Stimulated activated CD8-positive, alpha-beta memory T cell treated with anti-CD3 and anti-CD28 coated beads, Interleukin-4, amount 100 ng/mL, for 4 hours (primary cell): ENCODE measurements around the gene DNAJB6.

Experiments used
- DNase-seq, 2 donors: peaks; one replicate each; pipeline ENCODE4 v3.0.0-alpha.2; 2020; ENCODE audit warnings: low read depth in 2 of 2, low spot score in 1 of 2

Gene DNAJB6

DNA sequence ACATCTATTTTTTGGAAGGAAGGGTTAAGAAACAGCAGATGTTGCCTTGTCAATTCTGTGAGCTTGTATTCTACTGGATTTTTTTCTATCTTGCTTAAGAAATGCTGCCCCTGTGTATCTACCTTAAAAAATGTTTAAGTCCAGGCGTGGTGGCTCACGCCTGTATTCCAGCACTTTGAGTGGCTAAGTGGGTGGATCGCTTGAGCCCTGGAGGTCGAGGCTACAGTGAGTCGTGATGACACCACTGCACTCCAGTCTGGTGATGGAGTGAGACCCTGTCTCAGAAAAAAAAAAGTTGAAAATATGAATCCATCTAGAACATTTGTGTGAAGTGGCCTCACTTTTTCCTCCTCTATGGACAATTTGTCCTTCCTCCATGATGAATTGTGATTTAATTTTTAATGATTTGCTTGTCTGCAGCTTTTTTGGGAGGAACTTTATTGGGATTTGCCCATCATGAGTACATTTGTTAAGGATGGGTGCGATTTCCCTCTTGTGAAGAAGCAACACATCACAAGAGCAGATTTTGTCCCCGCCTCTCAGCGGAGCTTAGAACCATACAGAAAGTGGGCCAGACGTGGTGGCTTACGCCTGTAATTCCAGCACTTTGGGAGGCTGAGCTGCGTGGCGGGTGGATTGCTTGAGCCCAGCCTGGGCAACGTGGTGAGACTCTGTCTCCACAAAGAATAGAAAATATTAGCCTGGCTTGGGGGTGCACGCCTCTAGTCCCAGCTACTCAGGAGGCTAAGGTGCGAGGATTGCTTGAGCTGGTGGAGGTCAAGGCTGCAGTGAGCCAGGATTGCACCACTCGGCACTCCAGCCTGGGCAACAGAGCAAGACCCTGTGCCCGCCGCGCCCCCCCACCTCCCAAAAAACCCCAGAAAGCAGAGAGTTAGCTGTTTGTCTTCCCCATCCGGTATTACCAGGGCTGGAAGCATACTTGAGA is 57.7 kb downstream of the DNAJB6 start:
- DNase-seq = no peak

DNA sequence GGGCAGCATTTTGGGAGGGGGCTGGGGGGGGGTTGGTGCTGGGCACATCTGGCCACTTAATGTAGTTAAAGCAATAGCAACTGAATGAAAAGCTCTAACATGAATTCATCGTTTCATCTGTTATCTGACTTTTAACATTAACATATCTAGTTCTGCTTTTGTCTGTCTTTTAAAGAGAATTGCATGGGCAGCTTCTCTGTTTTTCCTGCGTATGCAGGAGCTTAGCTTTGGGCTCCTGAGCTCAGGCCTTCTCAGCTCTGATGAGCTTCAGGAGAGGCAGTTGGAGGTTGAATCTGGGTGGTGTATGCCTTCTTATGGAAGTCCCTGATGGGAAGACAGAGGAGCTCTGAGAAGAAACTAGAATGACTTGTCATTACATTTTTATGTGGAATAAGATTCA is 58.4 kb downstream of the DNAJB6 start:
- DNase-seq = no peak

DNA sequence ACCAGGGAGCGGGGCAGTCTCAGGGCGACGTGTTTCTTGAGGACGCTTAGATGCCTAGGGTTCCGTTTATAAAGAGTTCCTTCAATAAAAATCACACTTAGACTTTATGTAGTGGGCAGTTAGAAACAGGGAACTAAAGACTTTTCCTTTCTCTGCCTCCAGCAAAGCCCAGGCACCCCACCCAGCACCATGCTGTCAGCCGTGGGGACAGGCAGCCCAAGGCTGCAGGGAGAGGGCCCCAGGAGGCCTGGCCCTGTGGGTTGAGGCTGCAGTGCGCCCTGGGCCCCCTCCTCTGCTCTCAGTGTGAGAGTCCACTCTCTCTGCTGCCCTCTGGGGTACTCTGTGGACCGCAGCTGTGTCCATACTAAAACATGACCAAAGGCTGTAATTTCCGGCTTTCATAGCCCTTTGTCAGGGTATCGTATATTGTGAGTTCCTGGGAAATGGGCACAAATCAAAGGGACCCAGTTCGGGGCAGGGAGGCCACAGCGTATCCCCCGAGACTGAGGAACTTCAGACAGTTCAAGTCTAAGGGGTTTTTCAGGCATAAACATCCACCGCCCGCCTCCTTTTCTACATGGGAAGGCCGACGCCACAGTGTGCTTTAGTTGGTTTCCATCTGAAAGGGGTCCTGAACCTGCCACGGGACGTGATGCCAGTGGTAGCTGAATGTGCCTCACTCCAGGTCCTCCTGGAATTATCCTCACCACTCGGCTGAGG is 59.7 kb downstream of the DNAJB6 start:
- no peak for DNase-seq

DNA sequence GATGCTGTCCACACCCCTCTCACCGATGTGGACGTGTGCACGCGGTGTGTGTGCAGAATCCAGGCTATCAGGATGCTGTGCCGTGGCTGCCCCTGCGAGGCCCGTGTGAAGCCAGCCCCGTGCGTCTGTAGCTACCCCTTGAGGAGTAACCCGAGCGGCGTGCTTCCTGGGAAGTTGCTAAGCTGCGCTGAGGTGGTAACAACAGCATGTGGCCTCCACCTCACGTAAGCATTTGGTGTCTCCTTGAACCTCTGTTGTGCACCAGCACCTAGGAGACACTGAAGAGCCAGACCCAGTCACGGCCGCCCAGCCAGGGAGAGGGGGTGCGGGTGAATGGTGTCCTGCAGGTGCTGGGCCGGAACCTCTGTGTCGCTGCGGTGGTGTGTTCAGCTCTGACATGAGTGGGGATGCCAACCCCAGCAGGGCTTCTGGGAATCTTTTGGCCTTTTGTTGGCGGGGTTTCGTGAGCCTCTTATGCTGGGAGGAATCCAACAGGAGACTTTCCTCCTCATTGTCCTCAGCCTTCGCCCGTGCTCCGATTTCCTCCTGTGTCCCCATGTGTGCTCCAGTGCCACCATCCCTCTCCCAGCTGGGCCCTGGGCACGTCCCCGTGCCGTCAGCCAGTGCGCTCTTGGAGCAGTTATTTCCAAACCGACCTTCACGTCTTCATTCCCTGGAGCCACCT is 60.4 kb downstream of the DNAJB6 start:
- no peak for DNase-seq

DNA sequence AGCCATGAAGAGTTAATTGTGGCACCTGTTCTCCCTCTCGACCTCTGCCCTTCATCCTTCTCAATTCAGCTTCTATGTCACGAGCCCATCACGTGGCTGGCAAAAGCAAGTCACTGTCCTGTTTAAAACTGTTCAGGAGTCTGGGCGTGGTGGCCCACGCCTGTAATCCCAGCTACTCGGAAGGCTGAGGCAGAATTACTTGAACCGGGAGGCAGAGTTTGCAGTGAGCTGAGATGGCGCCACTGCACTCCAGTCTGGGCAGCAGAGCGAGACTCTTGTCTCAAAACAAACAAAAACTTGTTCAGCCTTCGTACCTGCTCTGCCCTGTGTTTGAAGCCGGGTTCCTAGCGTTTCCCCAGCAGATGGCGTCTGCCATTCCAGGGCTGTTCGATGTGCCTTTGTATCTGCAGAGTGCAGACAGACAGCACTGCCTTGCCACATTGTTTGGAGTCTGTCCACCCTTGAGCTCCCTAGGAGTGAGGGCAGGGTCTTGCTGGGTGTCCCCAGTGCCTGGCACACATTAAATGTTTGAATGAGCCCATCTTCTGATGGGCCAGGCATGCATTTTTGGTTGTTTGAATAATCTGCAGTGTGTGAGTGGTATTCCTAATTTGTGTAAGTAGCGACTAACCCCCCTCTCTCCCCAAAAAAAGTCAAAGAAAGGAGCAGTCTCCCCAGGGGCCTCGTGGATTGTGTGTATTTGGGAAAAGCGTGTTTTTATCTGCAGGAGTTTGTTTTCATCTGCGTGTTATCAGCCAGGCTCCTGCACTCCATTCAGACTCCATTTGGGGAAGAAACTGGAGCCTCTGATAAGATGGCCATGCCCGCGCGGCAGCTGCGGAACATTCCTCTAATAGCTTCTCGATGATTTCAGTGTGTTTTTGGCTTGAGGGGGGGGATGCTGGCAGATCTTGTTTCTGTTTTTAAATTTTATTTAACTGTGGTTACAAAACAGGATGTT is 61.2 kb downstream of the DNAJB6 start:
- DNase-seq = no peak

DNA sequence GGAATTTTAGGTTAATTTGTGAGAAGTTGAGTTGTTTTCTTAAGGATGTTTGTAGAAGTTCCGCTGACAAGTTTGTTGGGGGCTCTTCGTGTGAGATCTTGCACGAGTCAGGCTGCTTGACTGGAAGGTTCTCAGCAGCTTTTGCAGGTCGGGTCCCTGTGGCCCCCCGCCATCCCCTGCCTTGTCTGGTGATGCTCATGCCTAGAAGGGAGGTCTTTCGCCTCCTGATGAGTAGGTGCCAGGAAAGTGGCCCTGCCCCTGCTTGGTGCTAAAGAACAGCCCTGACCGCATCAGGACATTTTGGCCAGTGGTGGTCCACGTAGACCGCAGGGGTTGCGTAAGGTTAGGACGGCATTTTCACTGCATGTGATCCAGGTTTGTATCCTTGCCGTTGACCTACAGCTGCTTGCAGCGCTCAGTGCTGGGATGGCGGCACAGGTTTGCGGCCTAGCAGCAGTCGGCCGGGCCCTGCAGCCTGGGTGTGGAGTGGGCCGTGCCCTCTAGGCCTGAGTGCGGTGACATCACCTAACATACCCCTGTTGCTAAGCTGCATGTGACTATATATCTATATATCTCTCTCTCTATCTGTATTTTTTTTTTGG is 62.4 kb downstream of the DNAJB6 start:
- DNase-seq = no peak

DNA sequence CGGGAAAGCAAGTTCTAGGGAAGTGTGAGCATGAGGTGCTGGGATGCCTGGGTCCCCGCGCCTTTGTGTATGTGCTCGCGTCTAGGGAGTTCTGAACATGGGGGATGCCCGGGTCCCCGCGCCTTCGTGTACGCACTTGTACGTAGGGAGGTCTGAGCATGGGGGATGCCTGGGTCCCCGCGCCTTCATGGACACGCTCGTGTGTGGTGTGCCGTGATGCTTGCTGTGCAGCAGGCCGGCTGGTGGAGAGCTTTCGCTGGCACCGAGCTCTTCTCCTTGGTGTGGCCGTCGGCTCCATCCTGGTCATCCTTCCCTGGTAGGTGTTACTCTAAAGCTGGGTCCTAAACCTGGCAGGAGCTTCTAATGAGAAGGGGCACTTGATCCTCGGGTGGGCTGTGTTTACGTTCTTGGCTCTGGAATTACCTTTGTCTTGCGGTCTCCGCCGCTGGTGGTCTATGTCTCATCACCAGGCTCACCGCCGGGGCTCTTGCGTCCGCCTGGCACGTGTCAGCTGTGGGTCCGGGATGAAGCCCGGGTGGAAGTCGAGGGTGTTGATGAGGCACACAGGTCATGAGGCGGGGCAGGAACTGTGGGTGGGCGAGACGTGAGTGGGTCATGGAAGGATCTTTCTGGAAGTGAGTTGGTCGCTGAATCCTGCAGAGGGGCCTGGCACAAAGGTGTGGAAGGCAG is 63.5 kb downstream of the DNAJB6 start:
- DNase-seq = no peak

DNA sequence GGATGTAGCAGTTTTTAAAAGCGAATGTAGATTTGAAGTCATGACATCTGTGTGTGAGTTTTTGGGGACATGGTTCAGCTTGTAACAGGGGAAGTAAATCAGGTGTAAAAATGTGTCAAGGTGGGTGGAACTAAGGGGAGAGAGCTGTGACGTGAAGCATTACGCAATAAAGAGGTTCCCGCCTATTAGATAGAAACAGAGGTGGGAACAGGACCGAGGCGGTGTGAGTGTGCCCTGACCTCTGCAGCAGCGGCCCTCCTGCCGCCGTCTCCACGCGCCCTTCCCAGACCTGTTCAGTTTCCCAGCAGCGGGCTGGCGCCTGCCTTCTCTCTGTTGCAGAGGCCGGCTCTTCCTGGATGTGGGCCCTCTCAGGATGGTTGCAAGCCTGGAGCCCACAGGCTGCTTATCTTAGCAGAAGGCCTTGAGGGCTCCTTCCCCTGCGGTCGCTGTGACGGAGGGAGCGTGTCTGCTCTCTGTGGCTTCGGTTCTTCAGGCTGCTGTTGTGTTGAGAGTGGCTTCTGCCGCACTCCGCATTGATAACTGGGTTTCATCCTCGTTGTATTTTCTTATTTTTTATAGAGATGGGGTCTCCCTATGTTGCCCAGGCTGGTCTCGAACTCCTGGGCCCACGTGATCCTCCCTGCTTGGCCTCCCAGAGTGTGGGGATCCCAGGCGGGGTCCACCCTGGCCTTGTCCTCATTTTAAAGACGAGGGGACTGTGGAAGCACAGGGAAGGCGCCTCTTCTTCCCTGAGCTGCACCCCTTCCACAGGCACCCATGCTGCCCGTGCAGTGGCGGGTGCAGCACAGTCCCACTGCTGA is 65.0 kb downstream of the DNAJB6 start:
- DNase-seq = no peak

DNA sequence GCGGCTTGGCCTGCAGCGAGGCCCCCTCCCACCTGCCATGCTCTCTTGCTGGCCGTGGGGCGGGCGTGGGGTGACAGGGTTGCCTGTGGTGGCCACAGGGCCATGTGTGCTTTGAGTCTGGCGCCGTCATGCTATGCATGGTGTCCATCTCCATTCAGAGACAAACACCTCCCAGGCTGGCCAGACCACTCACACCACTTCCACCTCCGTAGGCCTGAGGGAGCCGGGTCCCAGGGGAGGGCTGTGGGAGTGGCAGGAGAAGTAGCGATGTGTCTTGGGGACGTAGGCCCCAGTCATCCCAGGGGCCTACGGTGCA is 65.5 kb downstream of the DNAJB6 start:
- no peak for DNase-seq

DNA sequence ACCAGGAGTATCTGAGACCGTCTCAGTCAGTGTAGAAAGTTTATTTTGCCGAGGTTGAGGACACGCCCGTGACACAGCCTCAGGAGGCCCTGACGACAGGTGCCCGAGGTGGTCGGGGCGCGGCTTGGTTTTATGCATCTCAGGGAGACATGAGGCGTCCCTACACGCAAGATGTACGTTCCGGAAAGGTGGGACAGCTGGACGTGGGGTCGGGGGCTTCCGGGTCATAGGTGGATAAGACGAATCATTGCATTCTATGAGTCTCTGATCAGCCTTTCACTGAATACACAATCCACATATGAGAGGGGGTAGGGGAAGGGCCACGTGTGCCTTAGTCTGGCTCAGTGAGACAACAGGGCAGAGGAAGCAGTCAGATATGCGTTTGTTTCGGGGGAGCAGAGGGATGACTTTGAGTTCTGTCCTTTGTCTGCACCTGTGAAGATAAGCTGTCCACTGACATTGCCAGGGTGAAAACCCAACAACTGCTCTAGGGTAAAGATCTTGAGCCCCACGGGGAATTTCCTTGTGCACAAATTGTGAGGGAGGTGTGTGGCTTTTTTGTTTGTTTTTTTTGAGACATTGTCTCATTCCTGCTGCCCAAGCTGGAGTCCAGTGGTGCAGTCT is 66.2 kb downstream of the DNAJB6 start:
- no peak for DNase-seq

DNA sequence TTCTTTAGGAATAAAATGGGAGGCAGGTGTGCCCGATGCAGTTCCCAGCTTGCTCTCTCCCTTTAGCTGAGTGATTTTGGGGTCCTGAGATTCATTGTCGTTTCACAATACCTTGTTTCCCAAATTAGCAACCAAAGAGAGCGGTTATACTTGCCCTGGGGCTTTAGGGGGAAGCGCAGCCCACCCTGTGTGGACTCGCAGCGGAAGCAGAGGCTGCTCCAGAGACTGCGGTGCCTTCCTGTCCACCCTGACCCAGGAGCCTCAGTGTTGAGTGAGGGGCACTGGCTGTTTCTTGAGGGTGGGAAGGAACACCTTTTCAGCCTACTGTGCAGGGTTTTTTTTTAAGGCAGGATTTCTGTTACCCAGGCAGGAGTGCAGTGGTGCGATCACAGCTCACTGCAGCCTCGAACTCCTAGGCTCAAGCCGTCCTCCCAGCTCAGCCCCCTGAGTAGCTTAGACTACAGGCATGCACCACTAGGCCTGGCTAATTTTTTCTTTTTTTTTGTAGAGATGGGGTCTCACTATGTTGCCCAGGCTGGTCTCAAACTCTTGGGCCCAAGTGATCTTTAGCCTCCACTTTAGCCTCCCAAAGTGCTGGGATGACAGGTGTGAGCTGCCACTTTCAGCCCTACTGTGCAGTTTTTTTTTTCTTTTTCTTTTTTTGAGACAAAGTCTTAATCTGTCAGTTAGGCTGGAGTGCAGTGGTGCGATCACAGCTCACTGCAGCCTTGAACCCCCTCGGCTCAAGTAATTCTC is 67.0 kb downstream of the DNAJB6 start:
- no peak for DNase-seq

DNA sequence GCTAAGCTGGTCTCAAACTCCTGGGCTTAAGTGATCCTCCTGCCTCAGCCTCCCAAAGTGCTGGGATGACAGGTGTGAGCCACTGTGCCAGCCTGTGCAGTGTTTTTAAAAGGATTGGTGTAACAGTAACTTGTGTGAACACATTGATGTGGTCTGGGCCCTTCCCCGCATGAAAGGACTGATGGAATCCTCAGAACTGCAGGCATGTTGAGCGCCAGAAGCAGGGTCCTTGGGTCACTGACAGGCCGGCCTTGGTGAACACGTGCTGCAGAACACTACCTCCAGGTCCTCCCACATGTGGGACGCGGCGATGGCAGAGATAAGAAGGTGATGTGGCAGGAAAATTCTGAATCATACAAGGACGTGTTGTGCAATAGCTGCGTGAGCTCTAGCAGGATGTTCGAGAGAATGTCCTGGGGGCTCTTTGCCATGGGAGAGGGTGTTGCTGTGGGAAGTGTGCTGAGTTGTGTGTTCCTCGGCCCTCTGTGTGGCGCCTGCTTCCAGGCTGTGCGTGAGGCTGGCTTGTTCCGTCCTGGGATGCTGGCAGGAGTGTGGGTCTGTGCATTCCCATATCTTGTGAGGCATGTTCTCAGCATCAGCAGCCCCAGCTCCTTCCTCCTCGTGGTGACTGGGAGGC is 68.2 kb downstream of the DNAJB6 start:
- no peak for DNase-seq

DNA sequence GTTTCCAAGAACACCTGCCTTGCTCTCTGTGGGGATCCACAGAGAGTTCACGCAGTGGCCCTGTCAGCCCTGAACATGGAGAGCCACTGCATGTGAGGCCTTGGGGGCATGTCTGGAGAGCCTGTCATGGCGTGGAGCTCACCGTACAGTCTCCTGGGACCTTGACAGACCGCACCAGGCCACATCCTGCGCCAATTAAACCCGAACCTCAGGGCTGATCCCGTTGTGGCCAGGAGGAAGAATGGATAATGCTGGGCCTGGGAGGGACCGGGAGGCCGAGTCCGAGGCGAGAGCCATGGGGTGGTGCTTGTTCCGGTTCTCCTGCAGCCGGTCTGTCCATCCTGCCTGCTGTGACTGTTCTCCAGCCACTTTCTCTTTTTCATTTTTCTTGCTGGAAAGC is 68.7 kb downstream of the DNAJB6 start:
- DNase-seq = no peak

DNA sequence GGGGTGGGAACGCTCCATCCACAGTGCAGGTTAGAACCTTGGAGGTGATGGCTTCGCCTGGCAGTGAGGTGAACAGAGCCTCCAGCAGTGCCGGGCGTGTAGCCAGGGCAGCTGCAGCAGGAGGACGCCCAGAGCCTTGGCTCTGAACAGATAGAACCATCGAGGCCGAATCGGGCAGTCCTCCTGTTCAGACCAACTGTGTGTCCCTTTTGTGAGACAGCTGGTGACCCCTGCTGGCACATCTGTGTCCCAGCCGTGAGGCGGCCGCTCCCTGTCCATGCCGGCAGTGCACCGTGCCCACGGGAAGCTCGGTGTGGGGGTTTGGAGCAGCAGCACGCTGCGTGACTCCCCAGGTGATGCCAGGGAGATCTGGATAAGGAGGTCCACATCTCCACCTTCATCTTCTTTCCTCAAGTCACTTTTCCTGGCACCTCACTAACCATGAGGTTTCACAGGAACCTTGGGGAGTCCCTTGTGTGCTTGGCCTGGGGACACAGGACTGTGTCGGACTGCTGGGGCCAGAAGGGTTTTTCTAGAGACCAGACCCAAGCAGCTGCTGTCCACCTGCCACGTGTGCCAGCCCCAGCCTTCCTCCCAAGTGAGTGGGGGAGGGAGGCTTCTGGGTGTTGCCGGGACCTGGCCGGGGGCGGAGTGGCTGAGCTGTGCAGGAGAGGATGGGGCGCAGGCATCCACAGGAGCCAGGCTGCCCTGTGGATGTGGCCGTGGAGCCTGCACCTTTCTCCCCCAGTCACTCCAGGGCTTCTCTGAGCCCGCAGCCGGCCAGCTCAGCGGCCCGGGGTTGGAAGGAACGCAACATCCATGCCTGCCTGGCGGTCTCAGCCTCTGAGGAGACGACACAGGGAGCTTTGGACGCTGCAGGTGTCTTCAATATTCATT is 69.4 kb downstream of the DNAJB6 start:
- no peak for DNase-seq

DNA sequence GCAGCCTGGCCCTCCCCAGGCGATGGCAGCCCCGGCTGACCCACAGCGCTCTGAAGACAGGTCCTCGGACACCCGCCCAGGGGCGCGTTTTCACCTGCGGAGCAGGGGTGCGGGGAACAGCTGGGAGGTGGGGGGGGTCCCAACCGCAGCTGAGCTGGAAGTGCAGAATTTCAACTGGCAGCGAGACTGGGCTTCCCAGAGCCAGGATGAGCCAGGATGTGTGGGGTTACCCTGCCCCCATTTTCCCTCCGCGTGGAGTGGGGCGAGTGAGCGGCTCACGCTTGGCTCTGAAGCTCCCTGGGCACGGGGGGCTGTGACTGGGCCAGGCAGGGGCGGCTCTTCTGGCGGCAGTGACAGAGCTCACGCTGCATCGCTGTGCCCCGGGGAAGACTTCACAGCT is 70.2 kb downstream of the DNAJB6 start:
- DNase-seq = no peak

DNA sequence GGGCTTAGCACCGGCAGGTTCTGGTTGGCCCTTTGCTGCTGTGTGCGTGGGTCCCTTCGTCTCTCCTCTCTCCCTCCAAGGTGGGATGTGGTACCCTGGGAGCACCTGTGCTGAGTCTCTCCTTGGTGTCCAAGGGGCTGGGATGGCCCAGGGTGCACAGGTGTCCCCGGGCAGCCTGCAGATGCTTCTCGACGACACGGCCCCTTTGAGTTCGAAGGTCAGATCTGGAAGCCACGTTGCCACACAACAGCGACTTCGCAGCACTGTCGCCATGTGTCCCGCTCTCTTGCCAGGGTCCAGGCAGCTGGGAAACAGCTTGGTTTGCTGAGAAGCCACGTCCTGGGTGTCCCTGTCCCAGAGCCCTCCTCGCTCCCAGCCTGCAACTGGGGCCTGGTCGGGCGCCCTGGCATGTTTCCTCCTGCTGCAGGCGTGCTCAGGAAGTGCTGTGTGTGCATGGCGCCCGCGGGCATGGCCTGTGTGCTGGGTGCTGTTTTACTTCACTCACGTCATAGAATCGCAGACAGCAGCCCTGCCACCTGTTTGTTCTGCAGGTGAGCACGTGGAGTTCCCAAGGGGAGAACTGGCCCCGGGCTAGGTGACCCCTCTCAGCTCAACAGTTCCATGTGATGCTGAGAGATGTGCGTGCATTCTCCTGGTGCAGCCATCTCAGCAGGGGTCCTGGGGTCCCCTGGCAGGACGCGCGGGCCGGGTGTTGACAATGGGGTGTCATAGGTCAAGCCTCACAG is 70.9 kb downstream of the DNAJB6 start:
- DNase-seq = no peak
